ENCODE data around the gene SEPTIN7. TPM values are rescaled to one million over a fixed set of nuclear protein-coding genes. Genes with fewer than 3 reads are reported as not detected.

SEPTIN7 gene
- total RNA-seq, 1 experiment from 2014 or later: 292 TPM

DNA sequence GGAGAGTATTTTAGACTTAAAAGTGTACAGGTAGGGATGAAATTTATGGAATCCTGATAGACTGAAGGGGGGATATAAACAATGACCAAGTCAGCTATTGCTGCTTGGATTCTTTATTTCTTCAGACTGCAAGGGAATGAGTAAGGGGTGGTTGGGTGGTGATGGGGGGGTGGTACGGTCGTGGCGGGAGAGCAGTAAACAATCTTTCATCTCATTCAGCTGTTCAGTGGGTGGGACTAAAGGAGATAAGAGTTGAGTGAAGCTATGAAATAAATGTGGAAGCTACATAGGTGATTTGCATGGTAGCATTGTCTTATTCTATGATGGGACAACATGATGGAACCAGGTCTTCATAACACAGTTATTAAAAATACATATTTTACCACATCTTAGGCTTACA lies 1.8 kb downstream of the SEPTIN7 start:
- H3K4me3 ChIP-seq (ENCODE audit: low read depth in 2 of 2, low read length in 2 of 2): peak overlapping the region; percentile 79 to 94
- in situ Hi-C loops (cut with HindIII; ENCODE audit: low pct_unique_long_range_greater_than_20kb, low sequenced_read_pairs) (no loop called here), intact Hi-C loops (cut with micrococcal nuclease; ENCODE audit: unreplicated experiment) (loop anchor here (10.0 kb wide), 1 partner anchor 88 kb away; no protein-coding TSS in a partner anchor)
- H3K36me3 ChIP-seq (ENCODE audit: control insufficient read depth, insufficient read depth, low read length): no peaks in the 10 kb centered on the region; the same call in 1 of the 2 replicates
- ATAC-seq (no peak), DNase-seq (ENCODE audit: low read depth, low spot score) (no peak)
- POLR2A ChIA-PET: no interaction called here
- BruUV-seq (replicated peaks): no TSS peak
- no peaks in the 10 kb centered on the region for H3K9me3 ChIP-seq (ENCODE audit: control insufficient read depth, insufficient read depth, low read depth, low read length)
- peaks cover 46% of the 10 kb centered on the region for H3K4me1 ChIP-seq (ENCODE audit: control insufficient read depth, insufficient read depth, low read length)
- no peak for TF ChIP-seq TCF7L2 (IDR thresholded peaks at IDR 0.05; ENCODE audit: low read depth, low read length)
- TF ChIP-seq, protein P1, sequence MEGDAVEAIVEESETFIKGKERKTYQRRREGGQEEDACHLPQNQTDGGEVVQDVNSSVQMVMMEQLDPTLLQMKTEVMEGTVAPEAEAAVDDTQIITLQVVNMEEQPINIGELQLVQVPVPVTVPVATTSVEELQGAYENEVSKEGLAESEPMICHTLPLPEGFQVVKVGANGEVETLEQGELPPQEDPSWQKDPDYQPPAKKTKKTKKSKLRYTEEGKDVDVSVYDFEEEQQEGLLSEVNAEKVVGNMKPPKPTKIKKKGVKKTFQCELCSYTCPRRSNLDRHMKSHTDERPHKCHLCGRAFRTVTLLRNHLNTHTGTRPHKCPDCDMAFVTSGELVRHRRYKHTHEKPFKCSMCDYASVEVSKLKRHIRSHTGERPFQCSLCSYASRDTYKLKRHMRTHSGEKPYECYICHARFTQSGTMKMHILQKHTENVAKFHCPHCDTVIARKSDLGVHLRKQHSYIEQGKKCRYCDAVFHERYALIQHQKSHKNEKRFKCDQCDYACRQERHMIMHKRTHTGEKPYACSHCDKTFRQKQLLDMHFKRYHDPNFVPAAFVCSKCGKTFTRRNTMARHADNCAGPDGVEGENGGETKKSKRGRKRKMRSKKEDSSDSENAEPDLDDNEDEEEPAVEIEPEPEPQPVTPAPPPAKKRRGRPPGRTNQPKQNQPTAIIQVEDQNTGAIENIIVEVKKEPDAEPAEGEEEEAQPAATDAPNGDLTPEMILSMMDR (IDR thresholded peaks at IDR 0.05): no peak
- CTCF ChIA-PET: no interaction called here
- peak overlapping the region; percentile 99 for H3K27ac ChIP-seq (ENCODE audit: low read length)
- no peaks in the 10 kb centered on the region for H3K27me3 ChIP-seq (ENCODE audit: control insufficient read depth, insufficient read depth, low read length)

DNA sequence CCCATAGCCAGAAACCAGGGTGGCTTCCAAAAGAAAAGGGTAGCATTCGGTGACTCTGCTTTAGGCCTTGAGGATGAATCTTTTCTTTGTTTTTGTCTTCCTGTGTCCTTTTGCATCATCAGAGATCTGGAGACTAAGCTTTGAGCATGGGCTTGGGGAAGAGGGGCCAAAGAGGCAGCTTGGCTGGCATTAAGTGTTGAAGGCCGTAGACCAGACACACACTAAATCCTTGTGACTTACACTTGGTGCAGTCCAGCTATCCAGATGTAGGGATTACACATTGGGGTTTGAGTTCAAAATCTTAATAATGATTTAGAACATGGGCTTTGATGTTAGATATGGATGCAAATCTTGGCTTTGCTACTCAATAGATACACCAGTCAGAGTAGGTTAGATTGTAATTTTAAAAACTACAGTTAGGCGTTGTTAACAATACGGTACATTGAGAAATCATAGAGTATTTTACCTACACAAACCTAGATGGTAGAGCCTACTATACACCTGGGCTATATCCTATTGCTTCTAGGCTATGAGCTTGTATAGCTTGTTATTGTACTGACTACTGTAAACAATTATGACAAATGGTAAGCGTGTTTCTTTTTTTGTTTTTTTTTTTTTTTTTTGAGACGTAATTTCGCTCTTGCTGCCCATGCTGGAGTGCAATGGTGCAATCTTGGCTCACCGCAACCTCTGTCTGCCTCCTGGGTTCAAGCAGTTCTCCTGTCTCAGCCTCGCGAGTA lies 3.5 kb downstream of the SEPTIN7 start:
- ChIA-PET POLR2A (interaction anchor here (0.6 kb wide), 3 partner anchors 8 to 96 kb away, joined by 3 to 8 read pairs (median 4); no protein-coding TSS in a partner anchor), CTCF (interaction anchor here (0.6 kb wide), 1 partner anchor 101 kb away, joined by 3 read pairs; no protein-coding TSS in a partner anchor)
- no peaks in the 10 kb centered on the region; the same call in 1 of the 2 replicates for H3K9me3 ChIP-seq (ENCODE audit: control insufficient read depth, insufficient read depth, low read depth, low read length)
- in situ Hi-C loops (cut with HindIII; ENCODE audit: low pct_unique_long_range_greater_than_20kb, low sequenced_read_pairs): no loop called here
- no peak for DNase-seq (ENCODE audit: low read depth, low spot score)
- H3K4me3 ChIP-seq (ENCODE audit: low read depth in 2 of 2, low read length in 2 of 2): no peak overlapping the region
- H3K27me3 ChIP-seq (ENCODE audit: control insufficient read depth, insufficient read depth, low read length): no peaks in the 10 kb centered on the region
- no TSS peak for BruUV-seq (replicated peaks)
- H3K36me3 ChIP-seq (ENCODE audit: control insufficient read depth, insufficient read depth, low read length): no peaks in the 10 kb centered on the region; the same call in 1 of the 2 replicates
- ATAC-seq: no peak
- intact Hi-C loops (cut with micrococcal nuclease; ENCODE audit: unreplicated experiment): loop anchor here (10.0 kb wide), 1 partner anchor 90 kb away; no protein-coding TSS in a partner anchor
- TF ChIP-seq POLR2AphosphoS5 (IDR thresholded peaks at IDR 0.05; ENCODE audit: low read depth, low read length) (no peak), SIN3A (IDR thresholded peaks at IDR 0.05; ENCODE audit: borderline replicate concordance, insufficient read depth, low read depth, low read length) (no peak), TCF7L2 (IDR thresholded peaks at IDR 0.05; ENCODE audit: low read depth, low read length) (no peak)
- TF ChIP-seq, protein P1 (IDR thresholded peaks at IDR 0.05): no peak
- TF ChIP-seq, protein P2, sequence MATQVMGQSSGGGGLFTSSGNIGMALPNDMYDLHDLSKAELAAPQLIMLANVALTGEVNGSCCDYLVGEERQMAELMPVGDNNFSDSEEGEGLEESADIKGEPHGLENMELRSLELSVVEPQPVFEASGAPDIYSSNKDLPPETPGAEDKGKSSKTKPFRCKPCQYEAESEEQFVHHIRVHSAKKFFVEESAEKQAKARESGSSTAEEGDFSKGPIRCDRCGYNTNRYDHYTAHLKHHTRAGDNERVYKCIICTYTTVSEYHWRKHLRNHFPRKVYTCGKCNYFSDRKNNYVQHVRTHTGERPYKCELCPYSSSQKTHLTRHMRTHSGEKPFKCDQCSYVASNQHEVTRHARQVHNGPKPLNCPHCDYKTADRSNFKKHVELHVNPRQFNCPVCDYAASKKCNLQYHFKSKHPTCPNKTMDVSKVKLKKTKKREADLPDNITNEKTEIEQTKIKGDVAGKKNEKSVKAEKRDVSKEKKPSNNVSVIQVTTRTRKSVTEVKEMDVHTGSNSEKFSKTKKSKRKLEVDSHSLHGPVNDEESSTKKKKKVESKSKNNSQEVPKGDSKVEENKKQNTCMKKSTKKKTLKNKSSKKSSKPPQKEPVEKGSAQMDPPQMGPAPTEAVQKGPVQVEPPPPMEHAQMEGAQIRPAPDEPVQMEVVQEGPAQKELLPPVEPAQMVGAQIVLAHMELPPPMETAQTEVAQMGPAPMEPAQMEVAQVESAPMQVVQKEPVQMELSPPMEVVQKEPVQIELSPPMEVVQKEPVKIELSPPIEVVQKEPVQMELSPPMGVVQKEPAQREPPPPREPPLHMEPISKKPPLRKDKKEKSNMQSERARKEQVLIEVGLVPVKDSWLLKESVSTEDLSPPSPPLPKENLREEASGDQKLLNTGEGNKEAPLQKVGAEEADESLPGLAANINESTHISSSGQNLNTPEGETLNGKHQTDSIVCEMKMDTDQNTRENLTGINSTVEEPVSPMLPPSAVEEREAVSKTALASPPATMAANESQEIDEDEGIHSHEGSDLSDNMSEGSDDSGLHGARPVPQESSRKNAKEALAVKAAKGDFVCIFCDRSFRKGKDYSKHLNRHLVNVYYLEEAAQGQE (IDR thresholded peaks at IDR 0.05; ENCODE audit: insufficient read depth in 1 of 2, low read depth in 2 of 2, low read length in 1 of 2): no peak
- H3K27ac ChIP-seq (ENCODE audit: low read length): no peak overlapping the region
- H3K4me1 ChIP-seq (ENCODE audit: control insufficient read depth, insufficient read depth, low read length): peaks cover 42% of the 10 kb centered on the region
